Stimulated activated CD4-positive, alpha-beta T cell treated with anti-CD3 and anti-CD28 coated beads, Interleukin-15, amount 100 ng/mL, for 48 hours (primary cell): Measurements from ENCODE around the gene TMEM178B.

Experiments
- DNase-seq, 2 donors: peaks; one replicate each; pipeline ENCODE4 v3.0.0-alpha.2; 2020; ENCODE audit warnings: low read depth in 2 of 2

Gene TMEM178B

GRCh38 chr7:141468341-141468740, 394.5 kb downstream of the TMEM178B start:
- DNase-seq, result no peak

- no peak for DNase-seq
Measured at GRCh38 chr7:141475679-141476078, 401.8 kb downstream of the TMEM178B start.

- DNase-seq, result no peak
Measured at GRCh38 chr7:141477865-141478264, 404.0 kb downstream of the TMEM178B start.

GRCh38 chr7:141478845-141479244, 405.0 kb downstream of the TMEM178B start:
- no peak for DNase-seq

DNA sequence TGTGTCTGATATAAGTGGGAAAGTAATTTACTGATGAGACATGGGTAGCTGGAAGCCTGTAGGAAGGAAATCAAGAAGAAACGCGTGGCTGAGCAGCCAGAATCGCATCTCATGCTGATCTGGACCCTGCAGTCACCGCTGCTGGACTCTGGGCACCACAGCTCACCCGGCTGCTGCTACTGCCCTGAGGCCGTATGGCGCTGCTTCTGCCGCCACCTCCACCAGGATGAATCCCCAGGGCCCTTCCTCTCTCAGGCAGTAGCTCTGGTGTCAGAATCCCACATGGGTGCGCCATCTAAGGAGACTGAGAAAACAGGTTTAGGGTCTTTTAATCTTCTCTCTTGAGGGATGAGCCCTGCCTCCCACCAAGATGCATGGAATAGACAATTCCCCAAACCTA, 407.1 kb downstream of the TMEM178B start:
- no peak for DNase-seq

GRCh38 chr7:141481971-141482370, 408.1 kb downstream of the TMEM178B start:
- no peak for DNase-seq

GRCh38 chr7:141483044-141483443, 409.2 kb downstream of the TMEM178B start:
- DNase-seq, result no peak

- DNase-seq, result no peak
Measured at GRCh38 chr7:141484907-141485306, 411.0 kb downstream of the TMEM178B start.

GRCh38 chr7:141486959-141487358, 413.1 kb downstream of the TMEM178B start:
- DNase-seq, result no peak

DNA sequence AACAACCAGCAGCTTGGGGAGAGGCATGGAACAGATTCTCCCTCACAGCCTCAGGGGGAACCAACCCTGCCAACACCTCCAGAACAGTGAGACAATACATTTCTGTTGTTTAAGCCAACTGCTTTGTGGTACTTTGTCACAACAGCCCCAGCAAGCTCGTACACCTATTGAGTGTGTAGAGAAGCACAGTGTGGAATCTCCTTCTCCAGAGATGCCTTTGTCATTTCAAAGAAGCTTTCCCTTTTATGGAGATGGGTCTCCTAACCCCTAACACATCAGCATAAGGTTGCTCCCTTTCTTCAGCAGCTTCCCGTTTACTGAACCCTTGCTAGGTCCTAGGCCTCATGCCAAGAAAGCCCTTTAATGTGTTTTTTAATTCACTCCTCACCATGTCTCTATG, 416.6 kb downstream of the TMEM178B start:
- no peak for DNase-seq

- no peak for DNase-seq
Measured at GRCh38 chr7:141495057-141495456, 421.2 kb downstream of the TMEM178B start.

GRCh38 chr7:141497391-141497790, 423.5 kb downstream of the TMEM178B start:
- no peak for DNase-seq

DNA sequence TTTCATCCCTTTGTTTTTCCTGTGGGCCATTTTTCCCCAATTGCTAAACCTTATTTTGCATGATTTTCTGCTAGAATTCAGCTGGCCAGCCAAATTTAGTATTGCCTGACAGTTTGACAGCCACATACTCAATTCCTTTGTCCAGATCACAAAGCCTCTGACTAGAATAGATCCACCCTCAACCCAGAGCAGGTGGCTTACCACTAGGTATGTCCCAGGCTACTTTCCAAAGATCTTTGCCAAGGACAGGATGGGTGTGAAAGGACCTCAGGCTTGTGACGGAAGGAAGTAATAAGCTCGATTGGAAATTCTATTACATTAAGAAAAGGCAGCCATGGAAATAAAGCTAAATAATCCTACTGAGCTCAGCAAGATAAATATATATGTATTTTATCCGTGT, 426.7 kb downstream of the TMEM178B start:
- no peak for DNase-seq

DNA sequence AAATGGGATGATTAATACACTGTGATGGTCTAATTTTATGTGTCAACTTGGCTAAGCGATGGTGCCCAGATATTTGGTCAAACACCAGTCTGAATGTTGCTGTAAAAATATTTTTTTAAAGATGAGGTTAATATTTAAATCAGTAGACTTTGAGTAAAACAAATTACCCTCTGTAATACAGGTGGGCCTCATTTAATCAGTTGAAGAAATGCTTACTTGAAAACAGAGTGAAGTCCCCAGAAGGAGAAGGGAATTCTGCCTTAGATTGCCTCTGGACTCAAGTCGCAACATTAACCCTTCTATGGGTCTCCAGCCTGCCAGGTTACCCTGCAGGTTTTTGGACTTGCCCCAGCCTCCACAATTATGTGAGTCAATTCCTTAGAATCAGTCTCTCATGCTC, 427.6 kb downstream of the TMEM178B start:
- no peak for DNase-seq

DNA sequence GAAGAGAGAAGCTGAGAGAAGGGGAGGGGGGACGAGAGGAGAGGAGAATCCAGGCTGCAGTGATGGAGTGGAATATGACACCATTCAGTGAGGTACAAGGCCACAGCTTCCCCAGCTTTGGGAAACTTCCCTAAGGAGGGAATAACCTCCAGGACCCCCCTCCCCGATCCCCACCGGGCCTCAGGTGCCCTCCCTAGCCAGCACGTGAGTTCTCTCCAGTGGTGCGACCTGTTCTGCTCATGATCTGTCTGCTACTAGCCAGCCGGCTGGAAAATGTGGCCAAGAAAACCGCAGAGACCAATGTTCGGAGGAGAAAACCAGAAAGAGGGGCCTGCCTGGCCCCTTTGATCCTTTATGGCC, 437.4 kb downstream of the TMEM178B start:
- DNase-seq, result no peak

- no peak for DNase-seq
Measured at GRCh38 chr7:141511676-141512396, 438.0 kb downstream of the TMEM178B start.

GRCh38 chr7:141512597-141512996, 438.7 kb downstream of the TMEM178B start:
- DNase-seq, result no peak

DNA sequence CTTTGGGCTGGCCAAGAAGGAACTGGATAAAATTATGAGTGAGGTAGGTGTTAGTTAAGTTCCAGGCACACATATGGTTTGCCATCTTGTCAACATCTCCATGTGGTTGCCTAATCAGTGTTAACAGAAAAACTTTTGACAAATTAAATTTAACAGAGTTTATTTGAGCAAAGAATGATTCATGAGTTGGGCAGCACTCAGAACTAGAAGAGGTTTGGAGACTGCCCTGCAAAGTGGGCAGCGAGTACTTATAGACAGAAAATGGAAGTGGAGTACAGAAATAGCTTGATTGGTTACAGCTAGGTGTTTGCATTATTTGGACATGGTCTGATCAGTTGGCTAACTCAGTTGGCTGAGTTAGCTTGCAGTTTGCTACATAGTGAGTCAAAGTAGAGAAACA, 439.9 kb downstream of the TMEM178B start:
- DNase-seq, result no peak

- DNase-seq, result no peak
Measured at GRCh38 chr7:141515941-141516340, 442.1 kb downstream of the TMEM178B start.

- DNase-seq, result no peak
Measured at GRCh38 chr7:141519623-141520022, 445.8 kb downstream of the TMEM178B start.

GRCh38 chr7:141522657-141523342, 448.9 kb downstream of the TMEM178B start:
- no peak for DNase-seq

- DNase-seq, result no peak
Measured at GRCh38 chr7:141525973-141526514, 452.2 kb downstream of the TMEM178B start.

- no peak for DNase-seq
Measured at GRCh38 chr7:141527076-141527475, 453.2 kb downstream of the TMEM178B start.
